BJ (cell line): ENCODE data around the gene SOD3. TPM values are rescaled to one million over a fixed set of nuclear protein-coding genes. Genes with fewer than 3 reads are reported as not detected.

Experiments
- CTCF ChIA-PET: fragments of 350-600 bp; formaldehyde crosslinking; extraction: SDS; loops from one replicate; lab custom pipeline; 2021; ENCODE audit warnings: antibody characterized with exemption, inconsistent platforms; lab: Yijun Ruan, JAX
- POLR2A ChIA-PET: fragments of 300-600 bp; sonication (Branson Sonifier 250); formaldehyde crosslinking; extraction: SDS; loops from one replicate; lab custom pipeline; 2021; ENCODE audit warnings: antibody characterized with exemption; lab: Charles Lee
- DNase-seq: peaks from one replicate; pipeline ENCODE4 v3.0.0-alpha.2; 2011; ENCODE audit warnings: low read depth
- H3K27me3 ChIP-seq: 2 replicates; pipeline ENCODE4 v1.6.0; 2011; ENCODE audit warnings: low read length; ENCODE audit not compliant: control insufficient read depth, insufficient read depth
- H3K36me3 ChIP-seq: 2 replicates; pipeline ENCODE4 v1.5.1; 2011; ENCODE audit warnings: low read length; ENCODE audit not compliant: control insufficient read depth, insufficient read depth
- H3K4me3 ChIP-seq: 2 replicates; pipeline ENCODE4 v1.5.1; 2011; ENCODE audit warnings: low read depth, mild to moderate bottlenecking, control low read depth, low read length
- polyA plus RNA-seq: library from polyadenylated mRNA; depleted of rRNA; stranded (reverse); fragments of >200 nt; gene quantifications from 2 replicates; pipeline ENCODE4 v1.2.3, GENCODE V29; 2011
- TF ChIP-seq, protein P1 (sequence below): IDR thresholded peaks from 2 replicates; pipeline ENCODE4 v1.5.1; 2011; ENCODE audit warnings: low read depth, mild to moderate bottlenecking, control low read depth, inconsistent platforms, low read length, moderate library complexity; ENCODE audit not compliant: insufficient read depth

SOD3 gene
- polyA plus RNA-seq, 1 experiment = 25.7 TPM

DNA sequence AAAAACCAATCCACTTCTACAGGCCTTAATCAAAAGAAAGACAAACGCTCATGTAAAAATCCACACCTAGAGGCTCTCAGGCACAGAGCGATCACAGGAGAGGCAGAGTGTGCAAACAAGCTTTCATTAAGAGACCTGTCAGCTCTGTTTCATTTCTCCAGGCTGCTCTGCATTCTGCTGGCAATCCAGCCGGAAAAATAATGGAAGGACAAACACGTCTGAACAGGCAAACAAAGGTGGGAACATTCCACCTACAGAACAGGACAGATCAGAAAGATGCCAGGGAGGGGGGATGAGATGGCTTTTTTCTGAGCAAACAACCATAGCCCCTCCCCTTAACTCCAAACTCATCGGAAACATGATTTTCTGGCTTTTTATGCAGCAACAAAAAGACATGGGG is 9.7 kb downstream of the SOD3 start:
- no peak overlapping the region for H3K4me3 ChIP-seq
- peaks cover 1% of the 10 kb centered on the region; the same call in 1 of the 2 replicates for H3K36me3 ChIP-seq
- TF ChIP-seq, protein P1, sequence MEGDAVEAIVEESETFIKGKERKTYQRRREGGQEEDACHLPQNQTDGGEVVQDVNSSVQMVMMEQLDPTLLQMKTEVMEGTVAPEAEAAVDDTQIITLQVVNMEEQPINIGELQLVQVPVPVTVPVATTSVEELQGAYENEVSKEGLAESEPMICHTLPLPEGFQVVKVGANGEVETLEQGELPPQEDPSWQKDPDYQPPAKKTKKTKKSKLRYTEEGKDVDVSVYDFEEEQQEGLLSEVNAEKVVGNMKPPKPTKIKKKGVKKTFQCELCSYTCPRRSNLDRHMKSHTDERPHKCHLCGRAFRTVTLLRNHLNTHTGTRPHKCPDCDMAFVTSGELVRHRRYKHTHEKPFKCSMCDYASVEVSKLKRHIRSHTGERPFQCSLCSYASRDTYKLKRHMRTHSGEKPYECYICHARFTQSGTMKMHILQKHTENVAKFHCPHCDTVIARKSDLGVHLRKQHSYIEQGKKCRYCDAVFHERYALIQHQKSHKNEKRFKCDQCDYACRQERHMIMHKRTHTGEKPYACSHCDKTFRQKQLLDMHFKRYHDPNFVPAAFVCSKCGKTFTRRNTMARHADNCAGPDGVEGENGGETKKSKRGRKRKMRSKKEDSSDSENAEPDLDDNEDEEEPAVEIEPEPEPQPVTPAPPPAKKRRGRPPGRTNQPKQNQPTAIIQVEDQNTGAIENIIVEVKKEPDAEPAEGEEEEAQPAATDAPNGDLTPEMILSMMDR = no peak
- no peak for DNase-seq
- no peaks in the 10 kb centered on the region; the same call in 1 of the 2 replicates for H3K27me3 ChIP-seq
- CTCF ChIA-PET = interaction anchor here (2.2 kb wide), 1 partner anchor 9 kb away, joined by 7 read pairs; no protein-coding TSS in a partner anchor
- POLR2A ChIA-PET = no interaction called here

DNA sequence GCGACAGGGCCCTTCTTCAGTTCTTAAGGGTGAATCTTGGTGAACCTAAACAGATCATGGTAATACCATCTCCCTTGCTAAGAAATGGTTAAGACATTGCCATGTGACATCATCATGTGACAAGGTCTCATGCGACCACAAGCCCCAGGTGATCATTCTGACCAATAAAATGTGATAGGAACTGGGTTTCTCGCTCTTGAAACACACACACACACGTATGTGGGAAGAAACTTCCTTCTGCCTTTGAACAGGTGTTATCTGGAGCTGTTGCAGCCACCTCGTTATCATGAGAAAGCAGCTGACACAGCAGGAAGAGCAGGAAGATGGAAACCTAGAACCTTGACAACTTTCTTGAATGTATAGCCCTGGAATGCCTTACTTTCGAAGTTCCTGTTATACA is 10.2 kb downstream of the SOD3 start:
- ChIA-PET CTCF (interaction anchor here (2.2 kb wide), 1 partner anchor 8 kb away, joined by 7 read pairs; no protein-coding TSS in a partner anchor), POLR2A (no interaction called here)

DNA sequence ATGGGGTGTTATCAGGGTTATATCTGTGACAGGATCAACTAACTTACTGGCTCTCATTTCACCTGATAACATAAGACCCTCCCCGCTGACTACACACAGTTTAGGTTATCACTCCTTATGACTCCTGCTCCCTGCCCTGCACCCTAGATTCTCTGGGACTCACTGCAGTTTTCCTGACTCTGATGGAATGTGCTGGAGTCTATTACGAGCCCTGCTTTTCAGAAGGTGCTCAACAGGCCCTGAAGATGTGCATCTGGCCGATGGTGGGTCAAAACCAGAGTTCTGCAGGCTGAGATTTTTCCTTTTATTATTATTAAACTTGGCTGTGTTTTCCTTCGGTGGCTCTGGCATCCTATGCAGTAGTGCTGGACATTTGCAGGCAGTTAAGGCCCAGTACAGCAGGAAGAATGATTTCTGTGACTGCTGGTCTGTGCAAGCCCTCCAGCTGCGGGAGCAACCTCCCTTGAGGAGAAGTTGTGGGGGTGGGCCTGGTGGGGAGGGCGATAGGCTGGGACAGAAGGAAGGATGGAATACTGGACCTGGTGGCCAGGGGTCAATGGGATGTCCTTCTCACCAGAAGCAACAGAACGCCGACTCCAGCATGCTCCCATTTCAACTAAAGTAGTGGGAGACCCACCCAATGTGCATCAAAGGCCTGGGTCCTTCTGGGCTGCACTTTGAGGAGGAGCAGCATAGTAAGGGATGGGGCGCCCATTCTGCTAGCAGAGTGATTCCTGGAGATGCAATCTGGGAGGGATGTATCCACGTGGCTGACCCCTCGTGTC is 11.0 kb downstream of the SOD3 start:
- CTCF ChIA-PET = interaction anchor here (1.3 to 2.2 kb wide), 2 partner anchors 8 to 13 kb away, joined by 4 to 7 read pairs; no protein-coding TSS in a partner anchor
- H3K36me3 ChIP-seq = peaks cover 1% of the 10 kb centered on the region; the same call in 1 of the 2 replicates
- DNase-seq = no peak
- TF ChIP-seq, protein P1 = no peak
- POLR2A ChIA-PET = no interaction called here
- no peak overlapping the region for H3K4me3 ChIP-seq
- H3K27me3 ChIP-seq = no peaks in the 10 kb centered on the region

More for the DNA sequence above, 10.2 kb downstream of the SOD3 start:
- TF ChIP-seq, protein P1 = no peak
- H3K4me3 ChIP-seq = no peak overlapping the region
- no peaks in the 10 kb centered on the region; the same call in 1 of the 2 replicates for H3K27me3 ChIP-seq
- peaks cover 1% of the 10 kb centered on the region; the same call in 1 of the 2 replicates for H3K36me3 ChIP-seq
- no peak for DNase-seq

DNA sequence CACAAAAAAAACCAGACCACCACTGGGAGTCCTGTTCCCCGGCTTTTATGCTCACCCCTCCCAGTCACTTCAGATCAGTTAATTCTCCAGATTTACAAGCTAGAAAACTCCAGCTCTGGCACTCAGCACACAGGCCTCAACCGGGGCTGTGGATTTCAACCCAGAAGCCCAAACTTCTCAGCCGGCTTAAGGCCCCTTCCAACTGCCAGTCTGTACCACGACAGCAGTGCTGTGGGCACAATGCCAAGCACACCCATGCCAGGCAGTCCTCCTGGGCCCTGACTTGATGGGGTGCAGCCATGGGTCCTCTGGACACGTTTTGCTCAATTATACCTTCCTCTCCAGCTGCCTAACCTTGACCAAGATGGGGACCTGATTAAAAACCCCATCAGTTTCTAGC is 12.2 kb downstream of the SOD3 start:
- no peak for DNase-seq
- Histone ChIP-seq H3K27me3 (no peaks in the 10 kb centered on the region), H3K4me3 (no peak overlapping the region), H3K36me3 (peaks cover 1% of the 10 kb centered on the region; the same call in 1 of the 2 replicates)
- POLR2A ChIA-PET = no interaction called here
- CTCF ChIA-PET = interaction anchor here (1.3 to 2.9 kb wide), 2 partner anchors 10 to 15 kb away, joined by 4 to 8 read pairs; no protein-coding TSS in a partner anchor
- TF ChIP-seq, protein P1 = no peak

DNA sequence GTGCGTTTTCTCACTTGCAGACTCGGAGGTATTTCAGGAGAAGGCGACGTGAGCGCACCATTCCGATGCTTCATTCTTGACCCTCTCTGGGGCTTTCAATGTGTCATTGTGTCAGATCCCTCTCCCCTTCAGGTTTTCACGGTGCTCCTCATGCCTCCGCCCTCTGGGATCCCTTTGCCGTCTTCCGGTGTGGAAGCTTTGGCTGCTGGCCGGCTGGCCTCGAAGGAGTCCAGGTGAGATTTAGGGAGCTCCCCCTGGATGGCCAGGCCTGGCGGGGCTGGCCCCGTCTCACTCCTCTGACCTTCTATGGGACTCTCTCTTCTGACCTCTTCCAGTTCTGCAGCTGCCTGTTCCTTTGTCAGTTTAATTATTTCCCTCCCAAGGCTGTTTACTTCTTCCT is 12.9 kb downstream of the SOD3 start:
- Histone ChIP-seq H3K27me3 (no peaks in the 10 kb centered on the region), H3K4me3 (no peak overlapping the region), H3K36me3 (peaks cover 1% of the 10 kb centered on the region; the same call in 1 of the 2 replicates)
- ChIA-PET CTCF (interaction anchor here (2.9 kb wide), 1 partner anchor 11 kb away, joined by 8 read pairs; no protein-coding TSS in a partner anchor), POLR2A (no interaction called here)
- TF ChIP-seq, protein P1 = no peak
- DNase-seq = no peak
